Lower leg skin (tissue), 3 donors: Measurements from ENCODE around the gene ZEB2.

ENCODE experiments used
- POLR2A ChIP-seq, 2 donors: fragments of 450-650 bp; IDR thresholded peaks; one replicate each; pipeline ENCODE4 v1.6.1; 2016 to 2017; ENCODE audit warnings: antibody characterized with exemption in 2 of 2, mild to moderate bottlenecking in 1 of 2, moderate library complexity in 1 of 2
- TF ChIP-seq, protein P1 (sequence below), 3 donors: fragments of 450-650 bp; IDR thresholded peaks; one replicate each; pipeline ENCODE4 v1.5.1; 2016; ENCODE audit warnings: antibody characterized with exemption in 3 of 3, mild to moderate bottlenecking in 3 of 3, moderate library complexity in 2 of 3

- TF ChIP-seq, protein P1, sequence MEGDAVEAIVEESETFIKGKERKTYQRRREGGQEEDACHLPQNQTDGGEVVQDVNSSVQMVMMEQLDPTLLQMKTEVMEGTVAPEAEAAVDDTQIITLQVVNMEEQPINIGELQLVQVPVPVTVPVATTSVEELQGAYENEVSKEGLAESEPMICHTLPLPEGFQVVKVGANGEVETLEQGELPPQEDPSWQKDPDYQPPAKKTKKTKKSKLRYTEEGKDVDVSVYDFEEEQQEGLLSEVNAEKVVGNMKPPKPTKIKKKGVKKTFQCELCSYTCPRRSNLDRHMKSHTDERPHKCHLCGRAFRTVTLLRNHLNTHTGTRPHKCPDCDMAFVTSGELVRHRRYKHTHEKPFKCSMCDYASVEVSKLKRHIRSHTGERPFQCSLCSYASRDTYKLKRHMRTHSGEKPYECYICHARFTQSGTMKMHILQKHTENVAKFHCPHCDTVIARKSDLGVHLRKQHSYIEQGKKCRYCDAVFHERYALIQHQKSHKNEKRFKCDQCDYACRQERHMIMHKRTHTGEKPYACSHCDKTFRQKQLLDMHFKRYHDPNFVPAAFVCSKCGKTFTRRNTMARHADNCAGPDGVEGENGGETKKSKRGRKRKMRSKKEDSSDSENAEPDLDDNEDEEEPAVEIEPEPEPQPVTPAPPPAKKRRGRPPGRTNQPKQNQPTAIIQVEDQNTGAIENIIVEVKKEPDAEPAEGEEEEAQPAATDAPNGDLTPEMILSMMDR (IDR thresholded peaks at IDR 0.05), result no peak
- TF ChIP-seq POLR2A (IDR thresholded peaks at IDR 0.05), result no peak
These were observed 31.0 kb upstream of the ZEB2 start for GRCh38 chr2:144550911-144551310.
